ENCODE measurements around the gene TFDP2.

Gene TFDP2

GRCh38 chr3:141894524-141895176, 254.7 kb downstream of the TFDP2 start:
- TF ChIP-seq EZH2phosphoT487 (IDR thresholded peaks at IDR 0.05; ENCODE audit: borderline replicate concordance, low read length) (no peak), CTCF (IDR thresholded peaks at IDR 0.05; ENCODE audit: low read depth, low read length, poor library complexity, severe bottlenecking) (no peak)
- H3K36me3 ChIP-seq (ENCODE audit: control insufficient read depth, low read length): peaks cover 66% of the 10 kb centered on the region

More at GRCh38 chr3:141894524-141895176, 254.7 kb downstream of the TFDP2 start:
- H3K4me1 ChIP-seq (ENCODE audit: control insufficient read depth, low read length): 0 out of 2 replicates have a peak, but pooled peaks cover 3% of the 10 kb centered on the region
- no peaks in the 10 kb centered on the region for H3K9me3 ChIP-seq (ENCODE audit: control insufficient read depth, insufficient read depth, low read length)
- 0 out of 2 replicates have a peak, but pooled peaks cover 3% of the 10 kb centered on the region for H4K20me1 ChIP-seq (ENCODE audit: control insufficient read depth, insufficient read depth, low read depth, low read length)
- H3K27ac ChIP-seq (ENCODE audit: low read depth, low read length): no peak overlapping the region
- H3K27me3 ChIP-seq (ENCODE audit: control insufficient read depth, low read length): no peaks in the 10 kb centered on the region
- H3K9me2 ChIP-seq (replicated peaks; ENCODE audit: control insufficient read depth, low read length): no peaks in the 10 kb centered on the region
- H3K4me2 ChIP-seq (ENCODE audit: low read length): no peak overlapping the region
- no peaks in the 10 kb centered on the region; the same call in 1 of the 2 replicates for H3F3A ChIP-seq (ENCODE audit: control insufficient read depth, insufficient read depth)
- H3K4me3 ChIP-seq (ENCODE audit: low read length): no peak overlapping the region
- H3K79me2 ChIP-seq (ENCODE audit: control insufficient read depth, low read length): peaks cover 100% of the 10 kb centered on the region

All from DOHH2 (cell line).